Measurements from ENCODE around the gene NHEJ1. TPM values are rescaled to one million over a fixed set of nuclear protein-coding genes. Genes with fewer than 3 reads are reported as not detected.
"Not testable (repeated sequence)": the region's sequence is repeated elsewhere in the genome, so short reads cannot be mapped to it uniquely, and the experiment has no call there.

NHEJ1 gene
- 19.6 and 21.7 TPM in 2 replicates for total RNA-seq (2014; rRNA removed; shearing (Covaris generic))

- peak within 1 kb of the TSS; percentile 72 for H3K4me3 ChIP-seq
- peak; percentile 96 to 97 for DNase-seq
Measured at GRCh38 chr2:219160186-219161017, at the start of gene NHEJ1. Gene NHEJ1 (minus strand): TSS chr2:219160815. CDS start chr2:219158362, 2,453 bp downstream.

DNA sequence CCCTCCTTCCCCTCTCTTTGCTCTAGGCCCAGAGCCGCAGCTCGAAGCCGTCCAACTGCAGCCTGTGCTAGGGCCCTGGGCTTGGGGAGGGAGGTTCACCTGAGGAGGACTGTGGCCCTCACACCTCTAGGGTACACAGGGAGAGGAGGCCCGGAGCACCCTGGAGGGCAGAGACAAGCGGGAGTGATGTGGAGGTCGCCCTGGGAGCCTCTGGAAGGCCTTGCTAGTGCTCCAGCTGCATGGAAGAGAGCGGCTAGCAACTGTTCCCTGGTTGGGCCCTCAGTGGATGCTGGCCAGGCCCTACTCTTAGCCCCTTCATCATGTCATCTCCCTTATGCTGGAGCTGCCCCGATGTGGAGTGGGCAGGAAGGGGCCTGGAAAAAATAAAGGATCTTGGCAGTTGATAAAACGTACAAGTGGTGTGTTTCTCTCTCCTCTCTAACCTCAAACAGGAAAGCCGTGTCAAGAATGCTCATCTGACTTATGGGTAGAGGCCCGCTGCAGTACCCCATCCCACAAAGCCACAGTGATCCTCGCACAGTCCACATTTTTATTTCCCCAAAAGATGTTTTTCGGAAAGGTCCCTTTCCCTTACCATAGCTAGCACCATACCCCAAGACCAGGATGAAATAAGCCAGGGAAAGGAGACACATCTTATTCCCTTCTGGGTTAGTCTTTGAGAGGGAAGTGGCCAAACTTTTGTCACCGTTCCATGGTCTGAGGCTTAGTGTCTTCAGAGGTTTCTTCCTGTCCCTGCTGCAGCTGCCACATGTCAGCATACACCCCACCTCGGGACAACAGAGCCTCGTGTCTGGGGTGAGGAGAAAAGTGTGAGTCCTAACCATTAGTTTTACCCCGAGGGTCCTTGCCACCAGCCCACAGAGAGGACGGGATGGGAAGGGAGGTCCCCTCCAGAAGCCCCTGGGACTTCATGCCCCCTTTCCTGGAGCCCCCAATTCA lies 48.9 kb upstream of the NHEJ1 start:
- H3K36me3 ChIP-seq = peaks cover 23% of the 10 kb centered on the region
- H3K4me1 ChIP-seq = no peaks in the 10 kb centered on the region
- no peak overlapping the region for H3K4me3 ChIP-seq
- DNase-seq = no peak
- no peaks in the 10 kb centered on the region for H3K9me3 ChIP-seq (replicated peaks)
- H3K27me3 ChIP-seq = no peaks in the 10 kb centered on the region
- H3K27ac ChIP-seq = no peak overlapping the region

More at GRCh38 chr2:219160186-219161017, at the start of gene NHEJ1:
- H3K27me3 ChIP-seq = no peaks in the 10 kb centered on the region
- H3K27ac ChIP-seq = peak within 1 kb of the TSS; percentile 71
- no peaks in the 10 kb centered on the region for H3K9me3 ChIP-seq (replicated peaks)
- 0 out of 2 replicates have a peak, but pooled peaks cover 8% of the 10 kb centered on the region for H3K4me1 ChIP-seq
- no peaks in the 10 kb centered on the region for H3K36me3 ChIP-seq

- no peak overlapping the region for H3K4me3 ChIP-seq
- no peaks in the 10 kb centered on the region for H3K9me3 ChIP-seq (replicated peaks)
- no peak overlapping the region for H3K27ac ChIP-seq
- H3K27me3 ChIP-seq = no peaks in the 10 kb centered on the region
- H3K36me3 ChIP-seq = peaks cover 9% of the 10 kb centered on the region; the same call in 1 of the 2 replicates
- no peaks in the 10 kb centered on the region for H3K4me1 ChIP-seq
- peak in 1 of 2 experiments; percentile 34 for DNase-seq
Measured at GRCh38 chr2:219207884-219208740, 47.5 kb upstream of the NHEJ1 start.

DNA sequence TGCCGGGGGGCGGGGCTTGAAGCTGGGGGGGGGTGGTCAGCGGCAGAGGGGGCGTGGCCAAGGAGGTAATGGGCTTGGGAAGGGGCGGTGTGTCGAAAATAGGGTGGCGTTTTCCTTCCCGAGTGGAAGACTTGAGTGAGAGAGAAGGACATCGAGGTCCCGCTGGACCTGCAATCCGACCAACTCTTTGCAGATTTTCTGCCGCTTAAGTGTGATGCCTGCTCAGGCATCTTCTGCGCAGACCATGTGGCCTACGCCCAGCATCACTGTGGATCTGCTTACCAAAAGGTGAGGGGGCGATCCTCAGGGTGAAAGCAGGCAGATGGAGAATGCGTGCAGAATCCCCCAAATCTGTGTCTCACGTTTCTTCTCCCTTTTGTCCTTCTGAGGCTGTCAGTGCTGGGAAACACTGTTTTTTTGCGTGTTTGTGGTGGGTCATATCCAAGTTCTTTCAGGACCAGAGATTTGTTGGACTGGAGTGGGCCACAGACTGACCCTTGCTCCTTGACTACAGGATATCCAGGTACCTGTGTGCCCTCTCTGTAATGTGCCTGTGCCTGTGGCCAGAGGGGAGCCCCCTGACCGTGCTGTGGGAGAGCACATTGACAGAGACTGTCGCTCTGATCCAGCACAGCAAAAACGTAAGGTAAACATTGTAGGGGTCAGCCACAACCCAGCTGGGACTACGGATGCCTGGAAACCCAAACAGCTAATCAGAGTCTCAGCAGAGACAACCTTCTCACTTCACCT lies 46.7 kb upstream of the NHEJ1 start:
- no peak overlapping the region for H3K27ac ChIP-seq
- peak overlapping the region; percentile 64 for H3K4me3 ChIP-seq
- no peaks in the 10 kb centered on the region for H3K27me3 ChIP-seq
- DNase-seq = no peak
- no peaks in the 10 kb centered on the region for H3K4me1 ChIP-seq
- H3K36me3 ChIP-seq = peaks cover 2% of the 10 kb centered on the region; the same call in 1 of the 2 replicates
- H3K9me3 ChIP-seq (replicated peaks) = no peaks in the 10 kb centered on the region

GRCh38 chr2:219206328-219207133 lies 45.9 kb upstream of the NHEJ1 start, which contains the start of gene ZFAND2B:
Gene ZFAND2B (plus strand): TSS chr2:219206782. CDS start chr2:219206988, 206 bp downstream.
- no peaks in the 10 kb centered on the region for H3K4me1 ChIP-seq
- H3K36me3 ChIP-seq = peaks cover 2% of the 10 kb centered on the region; the same call in 1 of the 2 replicates
- no peak within 1 kb of the TSS for H3K27ac ChIP-seq
- peak within 1 kb of the TSS; percentile 64 for H3K4me3 ChIP-seq
- H3K27me3 ChIP-seq = no peaks in the 10 kb centered on the region
- no peaks in the 10 kb centered on the region for H3K9me3 ChIP-seq (replicated peaks)
- peak; percentile 92 to 94 for DNase-seq

DNA sequence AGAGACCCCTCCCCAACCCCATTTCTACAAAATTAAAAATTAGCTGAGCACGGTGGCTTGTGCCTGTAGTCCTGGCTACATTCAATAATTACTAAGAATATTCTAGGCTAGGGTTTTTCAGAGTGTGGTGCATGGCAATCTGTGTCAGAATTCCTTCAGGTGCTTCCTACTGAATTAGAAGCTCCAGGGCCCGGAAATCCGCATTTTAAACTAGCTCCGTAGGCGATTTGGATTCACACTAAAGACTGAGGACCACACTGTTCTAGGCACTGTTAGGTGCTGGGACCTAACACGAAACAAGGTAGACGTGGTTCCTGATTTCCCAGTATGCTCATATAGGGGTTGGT lies 45.3 kb upstream of the NHEJ1 start:
- H3K27me3 ChIP-seq = no peaks in the 10 kb centered on the region
- peak overlapping the region; percentile 64 for H3K4me3 ChIP-seq
- peaks cover 2% of the 10 kb centered on the region; the same call in 1 of the 2 replicates for H3K36me3 ChIP-seq
- no peak overlapping the region for H3K27ac ChIP-seq
- no peaks in the 10 kb centered on the region for H3K4me1 ChIP-seq
- DNase-seq = no peak
- H3K9me3 ChIP-seq (replicated peaks) = no peaks in the 10 kb centered on the region

DNA sequence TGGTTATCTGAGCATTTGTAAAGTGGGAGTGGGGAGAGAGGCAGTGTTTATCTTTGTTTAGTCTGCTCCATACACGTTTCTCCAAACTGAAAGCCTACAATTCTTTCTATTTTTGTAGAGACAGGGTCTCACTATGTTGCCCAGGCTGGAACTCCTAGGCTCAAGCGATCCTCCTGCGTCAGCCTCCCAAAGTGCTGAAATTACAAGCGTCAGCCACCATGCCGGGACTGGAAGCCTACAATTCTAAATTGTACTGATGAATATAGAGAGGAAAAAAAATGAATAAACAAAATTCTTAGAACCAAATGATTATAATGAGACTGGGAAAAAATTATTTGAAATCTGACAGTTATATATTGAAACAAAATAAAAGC lies 44.5 kb upstream of the NHEJ1 start:
- Histone ChIP-seq H3K9me3 (replicated peaks) (no peaks in the 10 kb centered on the region), H3K27ac (no peak overlapping the region), H3K4me1 (no peaks in the 10 kb centered on the region), H3K36me3 (peaks cover 2% of the 10 kb centered on the region; the same call in 1 of the 2 replicates), H3K27me3 (no peaks in the 10 kb centered on the region), H3K4me3 (no peak overlapping the region)
- no peak for DNase-seq

DNA sequence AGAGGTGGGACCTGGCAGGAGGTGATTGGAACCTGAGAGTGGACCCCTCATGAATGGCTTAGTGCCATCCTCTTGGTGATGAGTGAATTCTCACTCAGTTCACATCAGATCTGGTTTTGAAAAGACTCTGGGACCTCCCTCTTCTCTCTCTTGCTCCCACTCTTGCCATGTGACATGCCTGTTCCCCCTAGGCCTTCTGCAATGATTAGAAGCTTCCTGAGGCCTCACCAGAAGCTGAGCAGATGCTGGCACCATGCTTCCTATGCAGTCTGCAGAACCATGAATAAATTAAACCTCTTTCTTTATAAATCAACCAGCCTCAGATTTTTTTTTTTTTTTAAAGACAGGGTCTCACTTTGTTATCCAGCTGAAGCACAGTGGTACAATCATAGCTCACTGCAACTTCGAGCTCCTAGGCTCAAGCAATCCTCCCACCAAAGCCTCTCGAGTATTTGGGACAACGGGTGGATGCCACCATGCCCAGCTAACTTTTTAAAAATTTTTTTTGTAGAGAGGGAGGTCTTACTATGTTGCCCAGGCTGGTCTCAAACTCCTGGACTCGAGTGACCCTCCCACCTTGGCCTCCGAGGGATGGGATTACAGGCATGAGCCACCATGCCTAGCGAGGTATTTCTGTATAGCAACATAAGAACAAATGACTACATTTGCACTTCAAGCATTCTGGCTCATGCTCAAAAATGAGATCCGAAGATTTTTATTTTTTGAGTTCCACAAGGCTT lies 44.0 kb upstream of the NHEJ1 start:
- Histone ChIP-seq H3K9me3 (replicated peaks) (no peaks in the 10 kb centered on the region), H3K27ac (no peak overlapping the region), H3K4me1 (no peaks in the 10 kb centered on the region), H3K4me3 (no peak overlapping the region), H3K27me3 (no peaks in the 10 kb centered on the region), H3K36me3 (0 out of 2 replicates have a peak, but pooled peaks cover 2% of the 10 kb centered on the region)
- DNase-seq = no peak

- not testable (repeated sequence) for H3K36me3 ChIP-seq; DNase-seq; H3K27ac ChIP-seq; H3K4me3 ChIP-seq; H3K4me1 ChIP-seq; H3K9me3 ChIP-seq (replicated peaks); H3K27me3 ChIP-seq
Measured at GRCh38 chr2:219201331-219201730, 40.7 kb upstream of the NHEJ1 start.

GRCh38 chr2:219200502-219201326 lies 40.1 kb upstream of the NHEJ1 start:
- H3K4me1 ChIP-seq; H3K9me3 ChIP-seq (replicated peaks); H3K4me3 ChIP-seq; H3K27ac ChIP-seq; H3K36me3 ChIP-seq; H3K27me3 ChIP-seq; DNase-seq: not testable (repeated sequence)

DNA sequence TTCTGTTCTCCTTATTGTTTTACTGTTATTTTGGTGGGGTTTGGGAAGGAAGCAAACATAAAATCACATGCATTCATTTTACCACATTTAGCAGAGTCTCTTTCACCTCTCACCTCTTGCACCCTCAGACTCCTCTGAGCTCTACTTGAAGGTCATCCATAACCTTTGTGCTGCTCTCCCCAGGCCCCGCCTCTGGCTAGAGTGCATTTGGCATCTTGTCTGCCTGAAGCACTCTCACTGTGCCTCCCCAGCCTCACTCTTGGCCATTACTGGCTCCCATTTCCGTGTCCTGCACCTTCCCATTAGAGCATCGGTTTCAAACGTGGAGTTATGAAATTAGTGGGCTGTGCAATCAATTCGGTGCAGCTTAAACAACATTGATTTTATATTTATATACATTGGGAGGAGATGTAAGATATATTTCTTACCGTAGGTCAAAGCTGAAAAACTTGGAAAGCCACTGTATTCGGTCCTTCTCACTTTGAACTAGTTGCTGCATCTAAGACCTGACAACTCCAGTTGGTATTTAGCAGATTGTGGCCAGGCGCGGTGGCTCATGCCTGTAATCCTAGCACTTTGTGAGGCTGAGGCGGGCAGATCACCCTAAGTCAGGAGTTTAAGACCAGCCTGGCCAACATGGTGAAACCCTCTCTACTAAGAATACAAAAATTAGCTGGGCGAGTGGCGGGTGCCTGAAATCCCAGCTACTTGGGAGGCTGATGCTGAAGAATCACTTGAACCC lies 39.0 kb upstream of the NHEJ1 start:
- no peaks in the 10 kb centered on the region for H3K4me1 ChIP-seq
- no peak for DNase-seq
- H3K4me3 ChIP-seq = no peak overlapping the region
- no peaks in the 10 kb centered on the region for H3K36me3 ChIP-seq
- H3K9me3 ChIP-seq (replicated peaks) = no peaks in the 10 kb centered on the region
- no peak overlapping the region for H3K27ac ChIP-seq
- H3K27me3 ChIP-seq = no peaks in the 10 kb centered on the region
